GM19043 (cell line): ENCODE results near the gene PROC.

Experiments used
- ATAC-seq: cut with Tn5 transposase; IDR thresholded peaks from one replicate; pipeline ENCODE4 v1.9.1; 2021; ENCODE audit warnings: low read depth; ENCODE audit not compliant: unreplicated experiment

The PROC gene

GRCh38 chr2:127418300-127419111, at the start of gene PROC:
Gene PROC, plus strand, starts transcription at chr2:127418427. Its CDS starts 1,516 bp downstream, at chr2:127419943.
- ATAC-seq = no peak

- no peak for ATAC-seq
Measured at GRCh38 chr2:127370010-127370409, 48.2 kb upstream of the PROC start.

GRCh38 chr2:127371037-127371436, 47.2 kb upstream of the PROC start:
- ATAC-seq = no peak

- ATAC-seq = no peak
Measured at GRCh38 chr2:127373362-127374083, 44.7 kb upstream of the PROC start.

- ATAC-seq = no peak
Measured at GRCh38 chr2:127376257-127376656, 42.0 kb upstream of the PROC start.

- no peak for ATAC-seq
Measured at GRCh38 chr2:127377262-127377661, 41.0 kb upstream of the PROC start.

GRCh38 chr2:127378720-127379119, 39.5 kb upstream of the PROC start:
- no peak for ATAC-seq

- ATAC-seq = peak; percentile 75
Measured at GRCh38 chr2:127379712-127380355, 38.4 kb upstream of the PROC start.

GRCh38 chr2:127381762-127382161, 36.5 kb upstream of the PROC start:
- no peak for ATAC-seq

GRCh38 chr2:127382831-127383230, 35.4 kb upstream of the PROC start:
- ATAC-seq = no peak

GRCh38 chr2:127384529-127384928, 33.7 kb upstream of the PROC start:
- no peak for ATAC-seq

- no peak for ATAC-seq
Measured at GRCh38 chr2:127386246-127386645, 32.0 kb upstream of the PROC start.

- peak; percentile 46 for ATAC-seq
Measured at GRCh38 chr2:127386764-127387654, 31.2 kb upstream of the PROC start.

GRCh38 chr2:127387655-127388422, 30.4 kb upstream of the PROC start, which contains the start of gene MAP3K2:
Gene MAP3K2, minus strand, starts transcription at chr2:127387975. Its CDS starts 44,846 bp downstream, at chr2:127343129.
- peak; percentile 63 for ATAC-seq

- peak; percentile 22 for ATAC-seq
Measured at GRCh38 chr2:127388423-127389164, 29.6 kb upstream of the PROC start.

GRCh38 chr2:127389778-127390435, 28.3 kb upstream of the PROC start:
- no peak for ATAC-seq

GRCh38 chr2:127392133-127392827, 25.9 kb upstream of the PROC start:
- no peak for ATAC-seq
